ENCODE results near the gene TCOF1. TPM values are rescaled to one million over a fixed set of nuclear protein-coding genes. Genes with fewer than 3 reads are reported as not detected.

TCOF1 gene
- total and polyA plus RNA-seq, 2 experiments from 2014 or later = 31.4 to 46.0 TPM

GRCh38 chr5:150311015-150311692, 46.3 kb upstream of the TCOF1 start:
- H3K4me1 ChIP-seq (ENCODE audit: low read depth) = peaks cover 7% of the 10 kb centered on the region
- no peak overlapping the region for H3K4me3 ChIP-seq
- no peak for DNase-seq (ENCODE audit: low read depth in 1 of 2, low spot score in 1 of 2)
- no peak for TF ChIP-seq CTCF (IDR thresholded peaks at IDR 0.05; ENCODE audit: low read depth, low read length)
- no peak overlapping the region for H3K27ac ChIP-seq
- no peaks in the 10 kb centered on the region for H3K27me3 ChIP-seq
- no peaks in the 10 kb centered on the region for H3K36me3 ChIP-seq
- no peaks in the 10 kb centered on the region for H3K9me3 ChIP-seq (ENCODE audit: low read depth)

GRCh38 chr5:150312518-150312917, 45.0 kb upstream of the TCOF1 start:
- H3K9me3 ChIP-seq (ENCODE audit: low read depth) = no peaks in the 10 kb centered on the region
- DNase-seq (ENCODE audit: low read depth in 1 of 2, low spot score in 1 of 2) = no peak
- no peak overlapping the region for H3K27ac ChIP-seq
- TF ChIP-seq CTCF (IDR thresholded peaks at IDR 0.05; ENCODE audit: low read depth, low read length) = no peak
- no peaks in the 10 kb centered on the region for H3K36me3 ChIP-seq
- peaks cover 7% of the 10 kb centered on the region for H3K4me1 ChIP-seq (ENCODE audit: low read depth)
- no peak overlapping the region for H3K4me3 ChIP-seq
- H3K27me3 ChIP-seq = no peaks in the 10 kb centered on the region

- DNase-seq (ENCODE audit: low read depth in 1 of 2, low spot score in 1 of 2) = no peak
- Histone ChIP-seq H3K4me1 (ENCODE audit: low read depth) (peaks cover 2% of the 10 kb centered on the region), H3K9me3 (ENCODE audit: low read depth) (no peaks in the 10 kb centered on the region), H3K4me3 (no peak overlapping the region), H3K36me3 (no peaks in the 10 kb centered on the region), H3K27me3 (no peaks in the 10 kb centered on the region), H3K27ac (no peak overlapping the region)
- TF ChIP-seq CTCF (IDR thresholded peaks at IDR 0.05; ENCODE audit: low read depth, low read length) = no peak
Observed at GRCh38 chr5:150313501-150313900, 44.0 kb upstream of the TCOF1 start.

- Histone ChIP-seq H3K36me3 (no peaks in the 10 kb centered on the region), H3K9me3 (ENCODE audit: low read depth) (no peaks in the 10 kb centered on the region), H3K4me3 (no peak overlapping the region), H3K27me3 (no peaks in the 10 kb centered on the region), H3K4me1 (ENCODE audit: low read depth) (peaks cover 8% of the 10 kb centered on the region), H3K27ac (no peak overlapping the region)
- no peak for DNase-seq (ENCODE audit: low read depth in 1 of 2, low spot score in 1 of 2)
- no peak for TF ChIP-seq CTCF (IDR thresholded peaks at IDR 0.05; ENCODE audit: low read depth, low read length)
Observed at GRCh38 chr5:150313921-150314716, 43.4 kb upstream of the TCOF1 start.

GRCh38 chr5:150315245-150315644, 42.3 kb upstream of the TCOF1 start:
- Histone ChIP-seq H3K4me1 (ENCODE audit: low read depth) (peaks cover 17% of the 10 kb centered on the region), H3K27ac (no peak overlapping the region), H3K27me3 (no peaks in the 10 kb centered on the region), H3K4me3 (no peak overlapping the region), H3K9me3 (ENCODE audit: low read depth) (no peaks in the 10 kb centered on the region), H3K36me3 (no peaks in the 10 kb centered on the region)
- DNase-seq (ENCODE audit: low read depth in 1 of 2, low spot score in 1 of 2) = no peak
- TF ChIP-seq CTCF (IDR thresholded peaks at IDR 0.05; ENCODE audit: low read depth, low read length) = no peak

All from cardiac muscle cell (in vitro differentiated cells and primary cell).